CD14-positive monocyte (primary cell): ENCODE measurements around the gene HILPDA. TPM values are rescaled to one million over a fixed set of nuclear protein-coding genes. Genes with fewer than 3 reads are reported as not detected.

ENCODE experiments used
- DNase-seq, 3 donors: peaks; one replicate each; pipeline ENCODE4 v3.0.0-alpha.2; 2011 to 2022
- H2AFZ ChIP-seq: 2 replicates; pipeline ENCODE4 v1.6.0; 2012; ENCODE audit warnings: mild to moderate bottlenecking, low read depth, low read length, inconsistent platforms; ENCODE audit not compliant: insufficient read depth, poor library complexity, severe bottlenecking
- H3K27ac ChIP-seq, 2 donors: 1 replicate in 1 of 2; 2 replicates in 1 of 2; pipeline ENCODE4 v1.5.1; 2012 to 2013; ENCODE audit warnings: low read length in 2 of 2, control low read depth in 1 of 2, inconsistent platforms in 1 of 2, low read depth in 1 of 2, mild to moderate bottlenecking in 1 of 2
- H3K27me3 ChIP-seq, 2 donors: one replicate each; pipeline versions ENCODE4 v1.6.0 to v1.6.1; 2011 to 2013; ENCODE audit warnings: low read length in 2 of 2; ENCODE audit not compliant: control insufficient read depth in 2 of 2, insufficient read depth in 2 of 2
- H3K36me3 ChIP-seq, 2 donors: replicated peaks in 1 of 2; 1 replicate in 1 of 2; 2 replicates in 1 of 2; pipeline versions ENCODE4 v1.5.1 to v1.6.1; 2012 to 2013; ENCODE audit warnings: low read length in 2 of 2, control low read depth in 1 of 2, inconsistent platforms in 1 of 2, mild to moderate bottlenecking in 1 of 2; ENCODE audit not compliant: insufficient read depth in 2 of 2, control insufficient read depth in 1 of 2
- H3K4me1 ChIP-seq, 2 donors: 1 replicate in 1 of 2; 2 replicates in 1 of 2; pipeline versions ENCODE4 v1.5.1 to v1.6.1; 2012 to 2013; ENCODE audit warnings: low read length in 2 of 2, control low read depth in 1 of 2, inconsistent platforms in 1 of 2, mild to moderate bottlenecking in 1 of 2, moderate library complexity in 1 of 2; ENCODE audit not compliant: insufficient read depth in 2 of 2, control insufficient read depth in 1 of 2
- H3K4me2 ChIP-seq: replicated peaks from 2 replicates; pipeline ENCODE3; 2012; ENCODE audit warnings: low read length, moderate library complexity, mild to moderate bottlenecking; ENCODE audit not compliant: poor library complexity, severe bottlenecking; ENCODE audit errors: extremely low read depth
- H3K4me3 ChIP-seq, 3 experiments: fragments of 200-600 bp in 1 of 3; sonication (generic) in 1 of 3; replicated peaks in 1 of 3; 1 replicate in 2 of 3; 2 replicates in 1 of 3; pipeline ENCODE4 v1.5.1; 2011 to 2013; ENCODE audit warnings: low read length in 3 of 3, mild to moderate bottlenecking in 3 of 3, control low read depth in 2 of 3, low read depth in 2 of 3, inconsistent platforms in 1 of 3, moderate library complexity in 1 of 3
- H3K79me2 ChIP-seq: 2 replicates; pipeline ENCODE4 v1.6.0; 2012; ENCODE audit warnings: mild to moderate bottlenecking, control low read depth, inconsistent platforms, low read length, moderate library complexity; ENCODE audit not compliant: insufficient read depth
- H3K9ac ChIP-seq: 2 replicates; pipeline ENCODE4 v1.6.0; 2017; ENCODE audit warnings: low read length, mild to moderate bottlenecking; ENCODE audit not compliant: insufficient read depth, poor library complexity, severe bottlenecking
- H3K9me3 ChIP-seq, 2 donors: replicated peaks in 1 of 2; 1 replicate in 1 of 2; 2 replicates in 1 of 2; pipeline versions ENCODE4 v1.5.1 to v1.6.1; 2012 to 2013; ENCODE audit warnings: low read length in 2 of 2, control low read depth in 1 of 2; ENCODE audit not compliant: control insufficient read depth in 1 of 2, insufficient read depth in 1 of 2
- H4K20me1 ChIP-seq: 2 replicates; pipeline ENCODE4 v1.6.0; 2012; ENCODE audit warnings: mild to moderate bottlenecking, low read length, control low read depth, moderate library complexity; ENCODE audit not compliant: insufficient read depth
- H3K27ac Mint-ChIP-seq, 7 donors: one replicate each; pipeline ENCODE4 v1.8.0; 2020; ENCODE audit warnings: mild to moderate bottlenecking in 7 of 7, mixed read lengths in 7 of 7, moderate library complexity in 6 of 7, inconsistent platforms in 2 of 7
- H3K27me3 Mint-ChIP-seq, 3 donors: one replicate each; pipeline ENCODE4 v1.8.0; 2021 to 2022; ENCODE audit warnings: low read depth in 3 of 3, mild to moderate bottlenecking in 3 of 3, mixed read lengths in 3 of 3, moderate library complexity in 3 of 3, inconsistent platforms in 1 of 3
- H3K36me3 Mint-ChIP-seq, 2 donors: one replicate each; pipeline ENCODE4 v1.8.0; 2020; ENCODE audit warnings: mixed read lengths in 2 of 2, inconsistent platforms in 1 of 2, mild to moderate bottlenecking in 1 of 2
- H3K4me1 Mint-ChIP-seq: one replicate; pipeline ENCODE4 v1.8.0; 2020; ENCODE audit warnings: mild to moderate bottlenecking, mixed read lengths
- H3K4me3 Mint-ChIP-seq, 2 donors: one replicate each; pipeline ENCODE4 v1.8.0; 2020; ENCODE audit warnings: mild to moderate bottlenecking in 2 of 2, mixed read lengths in 2 of 2, moderate library complexity in 1 of 2
- H3K9me3 Mint-ChIP-seq, 7 donors: one replicate each; pipeline ENCODE4 v1.8.0; 2020 to 2022; ENCODE audit warnings: mixed read lengths in 7 of 7, mild to moderate bottlenecking in 6 of 7, moderate library complexity in 6 of 7, inconsistent platforms in 2 of 7
- CTCF ChIP-seq: fragments of 200-600 bp; IDR thresholded peaks from one replicate; pipeline ENCODE4 v1.8.0; 2022; ENCODE audit warnings: antibody characterized with exemption, mild to moderate bottlenecking
- WGBS: methylation state at CpG from one replicate; pipeline ENCODE4 v1.1.5; 2013; ENCODE audit warnings: missing lambda C conversion rate; ENCODE audit not compliant: insufficient coverage; 5-methylcytosine and 5-hydroxymethylcytosine counted together
- intact Hi-C, 2 donors: fragments of 100-400 bp; cut with micrococcal nuclease; formaldehyde crosslinking; loops; one replicate each; pipeline versions ENCODE4 v1.15.0 to v1.15.1; 2023
- polyA plus RNA-seq, 3 donors: library from polyadenylated mRNA; depleted of rRNA in 1 of 3; unstranded in 2 of 3; stranded (reverse) in 1 of 3; fragments of 300-500 nt in 2 of 3; fragments of >200 nt in 1 of 3; fragmentation: Illumina TruSeq in 2 of 3; gene quantifications; 1 replicate in 2 of 3; 2 replicates in 1 of 3; pipeline ENCODE4 v1.2.3, GENCODE V29; 2012 to 2021

Gene HILPDA
- polyA plus RNA-seq, 3 donors: 2.0 to 7.9 (median 2.6) TPM

- Histone ChIP-seq H3K4me3 (no peak overlapping the region), H3K4me1 (peaks cover 20 to 30% of the 10 kb centered on the region in 2 donors), H3K79me2 (peaks cover 36% of the 10 kb centered on the region), H2AFZ (no peak overlapping the region), H4K20me1 (no peaks in the 10 kb centered on the region), H3K36me3 (no peaks in the 10 kb centered on the region), H3K27me3 (no peaks in the 10 kb centered on the region), H3K4me2 (no peak overlapping the region), H3K27ac (peak overlapping the region in 1 of 2 donors; percentile 3), H3K9me3 (no peaks in the 10 kb centered on the region), H3K9ac (no peak overlapping the region)
- Mint-ChIP-seq H3K9me3 (no peaks in the 10 kb centered on the region), H3K36me3 (peaks cover 4 to 13% of the 10 kb centered on the region in 2 donors), H3K27me3 (no peaks in the 10 kb centered on the region), H3K4me3 (no peak overlapping the region), H3K4me1 (peaks cover 25% of the 10 kb centered on the region), H3K27ac (peak overlapping the region in 2 of 7 donors; percentile 7 to 43)
- no peak for DNase-seq
- WGBS: 89% methylated on average over 2 of the region's 3 CpGs
- intact Hi-C loops: loop anchor here (1.0 to 10.0 kb wide), 3 partner anchors 32 to 114 kb away; partner anchors contain the start of genes IMPDH1 (in 2 of the 2) and RBM28 (in 1 of the 2)
- TF ChIP-seq CTCF: no peak
Observed at GRCh38 chr7:128458956-128459355, 3.3 kb downstream of the HILPDA start.

- Histone ChIP-seq H2AFZ (no peak overlapping the region), H3K4me2 (peak overlapping the region; percentile 9), H3K9me3 (no peaks in the 10 kb centered on the region), H3K4me3 (no peak overlapping the region), H3K9ac (no peak overlapping the region), H3K4me1 (peaks cover 20 to 30% of the 10 kb centered on the region in 2 donors), H3K79me2 (peaks cover 36% of the 10 kb centered on the region), H3K27ac (no peak overlapping the region), H3K27me3 (no peaks in the 10 kb centered on the region), H3K36me3 (no peaks in the 10 kb centered on the region), H4K20me1 (no peaks in the 10 kb centered on the region)
- no peaks in the 10 kb centered on the region for H3K9me3 Mint-ChIP-seq
- 0% methylated on average over 3 of the region's 5 CpGs for WGBS
- peaks cover 5 to 15% of the 10 kb centered on the region in 2 donors for H3K36me3 Mint-ChIP-seq
- no peaks in the 10 kb centered on the region for H3K27me3 Mint-ChIP-seq
- H3K27ac Mint-ChIP-seq: peak overlapping the region in 2 of 7 donors; percentile 20 to 69
- peak overlapping the region in 1 of 2 donors; percentile 47 for H3K4me3 Mint-ChIP-seq
- peak; percentile 89 for TF ChIP-seq CTCF
- intact Hi-C loops: loop anchor here (1.0 to 10.0 kb wide), 3 partner anchors 32 to 115 kb away; partner anchors contain the start of genes IMPDH1 (in 2 of the 2) and RBM28 (in 1 of the 2)
- peaks cover 25% of the 10 kb centered on the region for H3K4me1 Mint-ChIP-seq
- peak; percentile 62 to 73 (median 69) for DNase-seq
Observed at GRCh38 chr7:128459394-128459878, 3.8 kb downstream of the HILPDA start.
